ENCODE measurements around the gene MAGI2. TPM values are rescaled to one million over a fixed set of nuclear protein-coding genes. Genes with fewer than 3 reads are reported as not detected.

Gene MAGI2
- total and polyA plus RNA-seq, 2 donors (not counting 3 experiments of a cell fraction or from before 2014, with no cell fraction given) = 0.28 to 6.0 TPM

DNA sequence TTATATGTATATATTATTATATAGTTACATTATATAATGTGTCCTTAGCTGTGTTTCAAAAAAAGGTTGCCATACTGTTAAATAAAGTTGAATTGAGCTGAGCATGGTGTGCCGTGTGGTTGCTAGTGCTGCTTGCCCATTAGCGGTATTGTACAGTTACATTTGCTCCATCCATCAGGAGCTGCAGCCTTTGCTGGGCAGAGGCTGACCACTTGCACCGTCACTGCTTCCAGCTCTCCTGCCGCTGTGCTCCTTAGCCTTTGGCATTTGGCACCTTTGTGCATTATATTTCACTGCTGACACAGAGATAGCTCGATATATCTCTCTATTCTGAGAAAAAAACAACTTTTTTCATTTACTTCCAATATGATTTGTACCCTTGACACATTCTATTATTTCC, 1282.7 kb downstream of the MAGI2 start:
- ChIA-PET CTCF (interaction anchor here (0.7 to 1.2 kb wide), 3 partner anchors 10 to 36 kb away, joined by 3 read pairs; no protein-coding TSS in a partner anchor), POLR2A (no interaction called here)
- H3K4me1 ChIP-seq (ENCODE audit: control insufficient read depth, extremely low read depth, insufficient read depth, low read length) = no peaks in the 10 kb centered on the region
- no peak overlapping the region for H3K4me2 ChIP-seq (ENCODE audit: insufficient read depth, low read length)
- FAIRE-seq = no peak
- no peaks in the 10 kb centered on the region for H3K36me3 ChIP-seq (ENCODE audit: control insufficient read depth in 2 of 2, extremely low read depth in 1 of 2, insufficient read depth in 2 of 2, low read length in 2 of 2)
- no peak for TF ChIP-seq FOS (IDR thresholded peaks at IDR 0.05; ENCODE audit: borderline replicate concordance, insufficient read depth, low read length)
- TF ChIP-seq POLR2A (IDR thresholded peaks at IDR 0.05; ENCODE audit: low read depth, low read length) = no peak
- TF ChIP-seq MYC (IDR thresholded peaks at IDR 0.05; ENCODE audit: low read depth, low read length) = no peak
- TF ChIP-seq EZH2 (IDR thresholded peaks at IDR 0.05; ENCODE audit: borderline replicate concordance, low read depth, low read length, severe bottlenecking) = no peak
- TF ChIP-seq GATA2 (IDR thresholded peaks at IDR 0.05; ENCODE audit: insufficient read depth, insufficient read length, low read depth, low read length) = no peak
- TF ChIP-seq MAX (IDR thresholded peaks at IDR 0.05; ENCODE audit: insufficient read depth, insufficient read length) = no peak
- TF ChIP-seq JUN (IDR thresholded peaks at IDR 0.05; ENCODE audit: borderline replicate concordance, insufficient read depth, insufficient read length, low read depth) = no peak
- TF ChIP-seq CTCF (IDR thresholded peaks at IDR 0.05; ENCODE audit: extremely low read depth in 1 of 2, insufficient read depth in 1 of 2, low read depth in 1 of 2, low read length in 2 of 2) = no peak
- TF ChIP-seq POLR2AphosphoS5 (IDR thresholded peaks at IDR 0.05; ENCODE audit: insufficient read depth, low read depth, low read length) = no peak
- no peak overlapping the region for H3K27ac ChIP-seq (ENCODE audit: insufficient read depth, low read depth, low read length)
- no peaks in the 10 kb centered on the region for H3K9me3 ChIP-seq (replicated peaks; ENCODE audit: control insufficient read depth, insufficient read depth, low read length)
- no peak for DNase-seq (ENCODE audit: low read depth, low spot score)
- no TSS peak for BruUV-seq (replicated peaks)
- dilution Hi-C loops (cut with MboI; ENCODE audit: extremely low pct_ligation_motif_present, low sequenced_read_pairs) (no loop called here), intact Hi-C loops (cut with micrococcal nuclease) (loop anchor here (1.0 kb wide), 1 partner anchor 35 kb away; no protein-coding TSS in a partner anchor)
- H3K9ac ChIP-seq (replicated peaks; ENCODE audit: extremely low read depth, insufficient read depth, low read length) = no peak overlapping the region
- H3K9me1 ChIP-seq (replicated peaks; ENCODE audit: control insufficient read depth, extremely low read depth, insufficient read depth, low read length) = no peaks in the 10 kb centered on the region
- no peak overlapping the region for H2AFZ ChIP-seq (ENCODE audit: low read depth, low read length)
- H3K27me3 ChIP-seq (ENCODE audit: control insufficient read depth in 2 of 2, insufficient read depth in 2 of 2, low read length in 2 of 2) = no peaks in the 10 kb centered on the region
- no peaks in the 10 kb centered on the region for H4K20me1 ChIP-seq (replicated peaks; ENCODE audit: control insufficient read depth, extremely low read depth, insufficient read depth, low read length)
- no peaks in the 10 kb centered on the region for H3K79me2 ChIP-seq (ENCODE audit: control insufficient read depth, insufficient read depth, low read length)
- no peak overlapping the region for H3K4me3 ChIP-seq (replicated peaks in 1 of 3; ENCODE audit: insufficient read depth in 1 of 3, low read depth in 1 of 3, low read length in 3 of 3)
